C4-2B (cell line): ENCODE data around the gene SAGE1.

ENCODE experiments used
- CTCF ChIP-seq: fragments of 450-650 bp; conservative IDR thresholded peaks from 2 replicates; pipeline ENCODE4 v1.5.1; 2017; ENCODE audit warnings: mild to moderate bottlenecking
- ZFX ChIP-seq: fragments of 450-650 bp; IDR thresholded peaks from 2 replicates; pipeline ENCODE4 v1.6.1; 2017

- peak; percentile 68 for TF ChIP-seq CTCF
- no peak for TF ChIP-seq ZFX
Measured at GRCh38 chrX:135923353-135923752, 29.8 kb downstream of the SAGE1 start.
